Measurements from ENCODE around the gene NUP93. TPM values are rescaled to one million over a fixed set of nuclear protein-coding genes. Genes with fewer than 3 reads are reported as not detected.

Gene NUP93
- total RNA-seq, 4 donors from 2014 or later: 27.3 to 195 (median 31.4) TPM

DNA sequence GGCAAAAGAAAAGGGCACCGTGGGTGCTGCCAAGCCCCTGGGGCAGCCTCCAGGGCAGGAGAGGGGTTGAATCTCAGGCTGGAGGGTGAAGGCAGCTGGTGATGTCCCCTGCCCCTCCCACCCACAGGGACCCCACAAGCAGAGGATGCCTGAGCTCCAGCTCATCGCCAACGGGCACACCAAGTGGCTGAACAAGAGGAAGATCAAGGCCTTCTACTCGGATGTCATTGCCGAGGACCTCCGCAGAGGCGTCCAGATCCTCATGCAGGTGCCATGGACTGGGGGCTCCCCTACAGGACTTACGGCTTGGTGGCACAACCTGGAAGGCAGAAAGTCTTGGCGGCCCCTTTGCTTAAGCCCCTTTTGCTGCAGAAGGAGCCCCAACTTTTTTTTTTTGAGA is 156.9 kb downstream of the NUP93 start:
- Histone ChIP-seq H3K9me3 (no peaks in the 10 kb centered on the region), H3K4me3 (no peak overlapping the region), H3K4me1 (peaks cover 0 to 10% (median 0%) of the 10 kb centered on the region in 4 donors), H3K36me3 (no peaks in the 10 kb centered on the region), H3K27ac (no peak overlapping the region), H3K27me3 (no peaks in the 10 kb centered on the region)
- no peak for DNase-seq
- TF ChIP-seq, protein P1, sequence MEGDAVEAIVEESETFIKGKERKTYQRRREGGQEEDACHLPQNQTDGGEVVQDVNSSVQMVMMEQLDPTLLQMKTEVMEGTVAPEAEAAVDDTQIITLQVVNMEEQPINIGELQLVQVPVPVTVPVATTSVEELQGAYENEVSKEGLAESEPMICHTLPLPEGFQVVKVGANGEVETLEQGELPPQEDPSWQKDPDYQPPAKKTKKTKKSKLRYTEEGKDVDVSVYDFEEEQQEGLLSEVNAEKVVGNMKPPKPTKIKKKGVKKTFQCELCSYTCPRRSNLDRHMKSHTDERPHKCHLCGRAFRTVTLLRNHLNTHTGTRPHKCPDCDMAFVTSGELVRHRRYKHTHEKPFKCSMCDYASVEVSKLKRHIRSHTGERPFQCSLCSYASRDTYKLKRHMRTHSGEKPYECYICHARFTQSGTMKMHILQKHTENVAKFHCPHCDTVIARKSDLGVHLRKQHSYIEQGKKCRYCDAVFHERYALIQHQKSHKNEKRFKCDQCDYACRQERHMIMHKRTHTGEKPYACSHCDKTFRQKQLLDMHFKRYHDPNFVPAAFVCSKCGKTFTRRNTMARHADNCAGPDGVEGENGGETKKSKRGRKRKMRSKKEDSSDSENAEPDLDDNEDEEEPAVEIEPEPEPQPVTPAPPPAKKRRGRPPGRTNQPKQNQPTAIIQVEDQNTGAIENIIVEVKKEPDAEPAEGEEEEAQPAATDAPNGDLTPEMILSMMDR (IDR thresholded peaks at IDR 0.05): no peak
- no peak for TF ChIP-seq POLR2A (IDR thresholded peaks at IDR 0.05)

DNA sequence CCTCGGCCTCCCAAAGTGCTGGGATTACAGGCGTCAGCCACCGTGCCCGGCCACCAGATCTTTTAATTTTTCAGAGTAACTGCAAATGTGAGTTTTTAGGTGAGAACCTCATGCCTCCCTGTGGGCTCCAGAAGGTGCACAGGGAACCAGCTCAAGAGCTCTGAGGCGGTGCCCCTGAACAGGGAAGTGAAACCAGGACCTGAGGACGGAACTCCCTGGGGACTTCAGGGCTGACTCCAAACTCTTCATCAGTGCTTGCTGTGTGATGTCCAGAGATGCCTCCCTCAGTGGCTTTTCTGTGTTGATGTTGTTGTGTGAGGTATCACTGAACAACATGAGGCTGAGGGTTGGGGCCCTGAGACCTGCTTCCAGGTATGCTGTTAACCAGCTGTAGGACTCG is 158.9 kb downstream of the NUP93 start:
- peak in 2 of 3 donors; percentile 81 to 85 for DNase-seq
- Histone ChIP-seq H3K27ac (peak overlapping the region in 1 of 4 donors; percentile 58), H3K9me3 (no peaks in the 10 kb centered on the region), H3K36me3 (no peaks in the 10 kb centered on the region), H3K27me3 (no peaks in the 10 kb centered on the region), H3K4me3 (no peak overlapping the region), H3K4me1 (peaks cover 0 to 10% (median 0%) of the 10 kb centered on the region in 4 donors)
- TF ChIP-seq, protein P1 (IDR thresholded peaks at IDR 0.05): no peak
- TF ChIP-seq POLR2A (IDR thresholded peaks at IDR 0.05): no peak

DNA sequence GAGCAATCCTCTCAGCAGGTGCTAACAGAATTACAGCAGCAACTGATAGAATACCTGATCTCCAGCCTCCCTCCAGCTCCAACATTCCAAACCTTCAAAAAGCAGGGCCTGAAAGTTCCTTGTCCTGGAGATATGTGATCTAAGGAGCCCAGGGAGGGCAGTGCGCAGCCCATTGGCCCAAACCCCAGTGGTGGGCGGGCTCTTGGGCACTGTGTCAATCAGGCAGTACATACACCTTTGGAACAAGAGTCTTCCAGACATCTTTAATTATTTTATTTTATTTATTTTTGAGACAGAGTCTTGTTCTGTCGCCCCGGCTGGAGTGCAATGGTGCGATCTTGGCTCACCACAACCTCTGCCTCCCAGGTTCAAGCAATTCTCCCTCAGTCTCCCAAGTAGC is 159.3 kb downstream of the NUP93 start:
- no peak for DNase-seq
- Histone ChIP-seq H3K27ac (peak overlapping the region in 1 of 4 donors; percentile 58), H3K4me3 (no peak overlapping the region), H3K27me3 (no peaks in the 10 kb centered on the region), H3K36me3 (no peaks in the 10 kb centered on the region), H3K4me1 (peaks cover 0 to 10% (median 0%) of the 10 kb centered on the region in 4 donors), H3K9me3 (no peaks in the 10 kb centered on the region)
- TF ChIP-seq, protein P1 (IDR thresholded peaks at IDR 0.05): no peak
- TF ChIP-seq POLR2A (IDR thresholded peaks at IDR 0.05): no peak

GRCh38 chr16:56891685-56892084 is 161.8 kb downstream of the NUP93 start:
- no peak for TF ChIP-seq POLR2A (IDR thresholded peaks at IDR 0.05)
- TF ChIP-seq, protein P1 (IDR thresholded peaks at IDR 0.05): no peak
- Histone ChIP-seq H3K4me1 (peaks cover 0 to 10% (median 0%) of the 10 kb centered on the region in 4 donors), H3K27ac (no peak overlapping the region), H3K4me3 (no peak overlapping the region), H3K27me3 (no peaks in the 10 kb centered on the region), H3K9me3 (no peaks in the 10 kb centered on the region), H3K36me3 (no peaks in the 10 kb centered on the region)
- no peak for DNase-seq

DNA sequence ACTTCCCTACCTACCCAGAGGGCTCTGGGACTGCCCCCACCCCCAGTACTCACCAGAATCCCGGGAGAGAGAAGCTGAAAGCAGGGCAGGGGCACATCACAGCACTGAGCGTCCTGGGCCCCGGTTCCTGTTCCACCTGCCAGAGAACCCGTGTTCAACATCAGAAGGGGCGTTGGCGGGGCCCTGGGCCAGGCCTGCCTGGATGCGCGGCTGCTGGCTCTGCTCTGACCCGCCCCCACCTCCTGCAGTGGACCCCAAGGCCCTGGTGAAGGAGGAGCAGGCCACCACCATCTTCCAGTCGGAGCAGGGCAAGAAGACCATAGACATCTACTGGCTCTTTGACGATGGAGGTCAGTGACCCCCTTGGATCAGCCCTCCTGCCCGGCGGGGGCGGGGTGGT is 162.8 kb downstream of the NUP93 start:
- no peak for TF ChIP-seq POLR2A (IDR thresholded peaks at IDR 0.05)
- TF ChIP-seq, protein P1 (IDR thresholded peaks at IDR 0.05): no peak
- H3K36me3 ChIP-seq: no peaks in the 10 kb centered on the region

More for the DNA sequence above, 162.8 kb downstream of the NUP93 start:
- no peak overlapping the region for H3K4me3 ChIP-seq
- peaks cover 0 to 10% (median 0%) of the 10 kb centered on the region in 4 donors for H3K4me1 ChIP-seq
- DNase-seq: no peak
- H3K27me3 ChIP-seq: no peaks in the 10 kb centered on the region
- no peaks in the 10 kb centered on the region for H3K9me3 ChIP-seq
- no peak overlapping the region for H3K27ac ChIP-seq
